Caco-2 (cell line): ENCODE data around the gene CDKN1B. TPM values are rescaled to one million over a fixed set of nuclear protein-coding genes. Genes with fewer than 3 reads are reported as not detected.
"Not testable (repeated sequence)": the region's sequence is repeated elsewhere in the genome, so short reads cannot be mapped to it uniquely, and the experiment has no call there.

Experiments
- BruUV-seq: library from RNA; stranded (reverse); fragments of 400-500 nt; replicated peaks from 2 replicates; lab custom pipeline; 2021; lab: Mats Ljungman, UMichigan
- CTCF ChIA-PET: fragments of 300-600 bp; sonication (Branson Sonifier 250); formaldehyde crosslinking; loops from one replicate; lab custom pipeline; 2022; ENCODE audit warnings: antibody characterized with exemption; lab: Charles Lee
- POLR2A ChIA-PET: fragments of 300-600 bp; sonication (Branson Sonifier 250); formaldehyde crosslinking; loops from one replicate; lab custom pipeline; 2022; ENCODE audit warnings: antibody characterized with exemption; lab: Charles Lee
- DNase-seq, 2 experiments: peaks; one replicate each; pipeline versions ENCODE4 v3.0.0 to v3.0.0-alpha.2; 2020 to 2022
- H3K27me3 ChIP-seq: replicated peaks from 2 replicates; pipeline ENCODE4 v1.6.0; 2011; ENCODE audit warnings: low read length; ENCODE audit not compliant: control insufficient read depth, insufficient read depth
- H3K36me3 ChIP-seq: 2 replicates; pipeline ENCODE4 v1.5.1; 2011; ENCODE audit warnings: low read length; ENCODE audit not compliant: control insufficient read depth, insufficient read depth
- H3K4me1 ChIP-seq: fragments of 250-450 bp; sonication (Bioruptor Pico); 2 replicates; pipeline ENCODE4 v1.5.1; 2020; ENCODE audit warnings: mild to moderate bottlenecking
- H3K4me3 ChIP-seq: 2 replicates; pipeline ENCODE4 v1.5.1; 2011; ENCODE audit warnings: low read depth, mild to moderate bottlenecking, control low read depth, low read length
- H3K9me3 ChIP-seq: fragments of 250-450 bp; sonication (Bioruptor Pico); 2 replicates; pipeline ENCODE4 v1.5.1; 2020; ENCODE audit warnings: mild to moderate bottlenecking, moderate library complexity
- H3K27ac Mint-ChIP-seq: one replicate; pipeline ENCODE4 v1.8.0; 2022; ENCODE audit warnings: mixed read lengths; ENCODE audit not compliant: unreplicated experiment
- H3K27me3 Mint-ChIP-seq: one replicate; pipeline ENCODE4 v1.8.0; 2022; ENCODE audit warnings: mixed read lengths; ENCODE audit not compliant: insufficient read depth, unreplicated experiment
- H3K36me3 Mint-ChIP-seq: one replicate; pipeline ENCODE4 v1.8.0; 2022; ENCODE audit warnings: mild to moderate bottlenecking, mixed read lengths; ENCODE audit not compliant: insufficient read depth, unreplicated experiment
- H3K4me1 Mint-ChIP-seq: one replicate; pipeline ENCODE4 v1.8.0; 2022; ENCODE audit warnings: low read depth, mixed read lengths; ENCODE audit not compliant: unreplicated experiment
- H3K4me3 Mint-ChIP-seq: one replicate; pipeline ENCODE4 v1.8.0; 2022; ENCODE audit warnings: mild to moderate bottlenecking, moderate library complexity, mixed read lengths; ENCODE audit not compliant: unreplicated experiment
- H3K9me3 Mint-ChIP-seq: one replicate; pipeline ENCODE4 v1.8.0; 2022; ENCODE audit warnings: mixed read lengths; ENCODE audit not compliant: unreplicated experiment
- CTCF ChIP-seq, 2 experiments: fragments of 200-600 bp in 1 of 2; IDR thresholded peaks; 1 replicate in 1 of 2; 2 replicates in 1 of 2; pipeline versions ENCODE4 v1.5.1 to v1.8.0; 2011 to 2022; ENCODE audit warnings: antibody characterized with exemption in 1 of 2, control low read depth in 1 of 2, inconsistent platforms in 1 of 2, low read depth in 1 of 2, low read length in 1 of 2, mild to moderate bottlenecking in 1 of 2, moderate library complexity in 1 of 2; ENCODE audit not compliant: insufficient read depth in 1 of 2, severe bottlenecking in 1 of 2, unreplicated experiment in 1 of 2
- intact Hi-C: fragments of 100-400 bp; cut with micrococcal nuclease; formaldehyde crosslinking; loops from one replicate; pipeline ENCODE4 v1.10.0; 2022; ENCODE audit not compliant: unreplicated experiment
- total RNA-seq: library from RNA; stranded (reverse); gene quantifications from 2 replicates; pipeline ENCODE4 v1.2.3, GENCODE V29; 2022

CDKN1B gene
- total RNA-seq, 1 experiment from 2014 or later: 115 TPM

- Mint-ChIP-seq H3K9me3 (no peaks in the 10 kb centered on the region), H3K4me1 (peaks cover 25% of the 10 kb centered on the region), H3K36me3 (no peaks in the 10 kb centered on the region), H3K27ac (no peak overlapping the region), H3K4me3 (no peak overlapping the region), H3K27me3 (no peaks in the 10 kb centered on the region)
- DNase-seq: no peak
- H3K9me3 ChIP-seq: no peaks in the 10 kb centered on the region
- TF ChIP-seq CTCF (IDR thresholded peaks at IDR 0.05; ENCODE audit: insufficient read depth in 1 of 2, low read depth in 1 of 2, low read length in 1 of 2, severe bottlenecking in 1 of 2, unreplicated experiment in 1 of 2): no peak
- ChIA-PET CTCF (interaction anchor here (0.6 kb wide), 1 partner anchor 9 kb away, joined by 3 read pairs; no protein-coding TSS in a partner anchor), POLR2A (interaction anchor here (1.2 kb wide), 1 partner anchor 18 kb away, joined by 3 read pairs; no protein-coding TSS in a partner anchor)
- BruUV-seq: no TSS peak
- no peaks in the 10 kb centered on the region for H3K27me3 ChIP-seq
- H3K36me3 ChIP-seq: no peaks in the 10 kb centered on the region
- no peaks in the 10 kb centered on the region; the same call in 1 of the 2 replicates for H3K4me1 ChIP-seq
- no peak overlapping the region for H3K4me3 ChIP-seq
- intact Hi-C loops: no loop called here
Measured at GRCh38 chr12:12734561-12735071, 17.4 kb downstream of the CDKN1B start.

- intact Hi-C loops: no loop called here
- ChIA-PET POLR2A (interaction anchor here (1.2 kb wide), 1 partner anchor 19 kb away, joined by 3 read pairs; no protein-coding TSS in a partner anchor), CTCF (interaction anchor here (0.6 kb wide), 1 partner anchor 10 kb away, joined by 3 read pairs; no protein-coding TSS in a partner anchor)
- Mint-ChIP-seq H3K4me3 (no peak overlapping the region), H3K27me3 (no peaks in the 10 kb centered on the region), H3K4me1 (peaks cover 25% of the 10 kb centered on the region), H3K36me3 (no peaks in the 10 kb centered on the region), H3K9me3 (no peaks in the 10 kb centered on the region), H3K27ac (peak overlapping the region; percentile 20)
- H3K27me3 ChIP-seq: no peaks in the 10 kb centered on the region
- no peaks in the 10 kb centered on the region for H3K9me3 ChIP-seq
- no peaks in the 10 kb centered on the region; the same call in 1 of the 2 replicates for H3K4me1 ChIP-seq
- H3K36me3 ChIP-seq: no peaks in the 10 kb centered on the region
- no peak for DNase-seq
- no TSS peak for BruUV-seq
- H3K4me3 ChIP-seq: no peak overlapping the region
- TF ChIP-seq CTCF (IDR thresholded peaks at IDR 0.05; ENCODE audit: insufficient read depth in 1 of 2, low read depth in 1 of 2, low read length in 1 of 2, severe bottlenecking in 1 of 2, unreplicated experiment in 1 of 2): no peak
Measured at GRCh38 chr12:12735301-12735700, 18.1 kb downstream of the CDKN1B start.

GRCh38 chr12:12736759-12737676, 19.9 kb downstream of the CDKN1B start:
- Mint-ChIP-seq H3K4me1 (peaks cover 25% of the 10 kb centered on the region), H3K9me3 (no peaks in the 10 kb centered on the region), H3K27ac (peak overlapping the region; percentile 10), H3K36me3 (no peaks in the 10 kb centered on the region), H3K4me3 (no peak overlapping the region), H3K27me3 (no peaks in the 10 kb centered on the region)
- H3K9me3 ChIP-seq: no peaks in the 10 kb centered on the region
- no TSS peak for BruUV-seq
- TF ChIP-seq CTCF (IDR thresholded peaks at IDR 0.05; ENCODE audit: insufficient read depth in 1 of 2, low read depth in 1 of 2, low read length in 1 of 2, severe bottlenecking in 1 of 2, unreplicated experiment in 1 of 2): peak; percentile 66 to 68
- intact Hi-C loops: no loop called here
- no peaks in the 10 kb centered on the region for H3K36me3 ChIP-seq
- no peaks in the 10 kb centered on the region; the same call in 1 of the 2 replicates for H3K4me1 ChIP-seq
- H3K4me3 ChIP-seq: no peak overlapping the region
- ChIA-PET POLR2A (interaction anchor here (0.5 to 0.9 kb wide), 5 partner anchors 9 to 362 kb away, joined by 3 to 9 read pairs (median 5); partner anchors contain the start of gene GPRC5A), CTCF (interaction anchor here (0.6 to 2.1 kb wide), 34 partner anchors 9 to 387 kb away, joined by 3 to 33 read pairs (median 5); partner anchors contain the start of genes APOLD1, CDKN1B, DUSP16 and GPRC5A)
- DNase-seq: peak in 1 of 2 experiments; percentile 47
- H3K27me3 ChIP-seq: no peaks in the 10 kb centered on the region

- H3K36me3 ChIP-seq, H3K4me1 ChIP-seq, H3K27me3 Mint-ChIP-seq, H3K9me3 ChIP-seq, H3K4me3 Mint-ChIP-seq, H3K4me3 ChIP-seq, POLR2A ChIA-PET, H3K27me3 ChIP-seq, H3K9me3 Mint-ChIP-seq, intact Hi-C loops, BruUV-seq, DNase-seq, H3K27ac Mint-ChIP-seq, H3K36me3 Mint-ChIP-seq: not testable (repeated sequence)
- CTCF ChIA-PET: interaction anchor here (1.0 to 2.1 kb wide), 5 partner anchors 12 to 361 kb away, joined by 6 to 33 read pairs (median 16); partner anchors contain the start of gene CDKN1B
- peaks cover 25% of the 10 kb centered on the region for H3K4me1 Mint-ChIP-seq
Measured at GRCh38 chr12:12738152-12738551, 21.0 kb downstream of the CDKN1B start.
